ENCODE results near the gene BHMT2. TPM values are rescaled to one million over a fixed set of nuclear protein-coding genes. Genes with fewer than 3 reads are reported as not detected.

Gene BHMT2
- total and polyA plus RNA-seq, 3 experiments from 2014 or later = not detected

- ChIA-PET POLR2A (no interaction called here), CTCF (no interaction called here)
- no peak overlapping the region for H3K27ac Mint-ChIP-seq
- H3K4me3 ChIP-seq (ENCODE audit: low read length) = no peak overlapping the region
- no peaks in the 10 kb centered on the region for H3K9me3 ChIP-seq (ENCODE audit: low read length)
- H3K9me3 Mint-ChIP-seq = no peaks in the 10 kb centered on the region
- peaks cover 33 to 57% of the 10 kb centered on the region in 2 donors for H3K27me3 Mint-ChIP-seq
- no peaks in the 10 kb centered on the region for H3K36me3 ChIP-seq (ENCODE audit: insufficient read depth, low read length)
- H3K4me3 Mint-ChIP-seq = no peak overlapping the region
- DNase-seq = no peak
- H3K27ac ChIP-seq (ENCODE audit: low read depth, low read length) = no peak overlapping the region
- H3K4me1 Mint-ChIP-seq = peaks cover 0 to 3% (median 0%) of the 10 kb centered on the region in 3 donors
- H3K4me1 ChIP-seq (ENCODE audit: insufficient read depth, low read length) = no peaks in the 10 kb centered on the region
- peaks cover 5% of the 10 kb centered on the region for H3K27me3 ChIP-seq (ENCODE audit: insufficient read depth, low read length, poor library complexity, severe bottlenecking)
- no peaks in the 10 kb centered on the region for H3K36me3 Mint-ChIP-seq
Observed at GRCh38 chr5:79111960-79112702, 42.6 kb downstream of the BHMT2 start.

- CTCF ChIA-PET = no interaction called here
- Mint-ChIP-seq H3K9me3 (no peaks in the 10 kb centered on the region), H3K4me1 (peaks cover 0 to 3% (median 0%) of the 10 kb centered on the region in 3 donors), H3K27ac (no peak overlapping the region), H3K4me3 (no peak overlapping the region), H3K36me3 (no peaks in the 10 kb centered on the region), H3K27me3 (peaks cover 30 to 57% of the 10 kb centered on the region in 2 donors)
- Histone ChIP-seq H3K4me3 (ENCODE audit: low read length) (no peak overlapping the region), H3K9me3 (ENCODE audit: low read length) (no peaks in the 10 kb centered on the region), H3K27me3 (ENCODE audit: insufficient read depth, low read length, poor library complexity, severe bottlenecking) (peaks cover 5% of the 10 kb centered on the region), H3K36me3 (ENCODE audit: insufficient read depth, low read length) (no peaks in the 10 kb centered on the region), H3K4me1 (ENCODE audit: insufficient read depth, low read length) (no peaks in the 10 kb centered on the region), H3K27ac (ENCODE audit: low read depth, low read length) (no peak overlapping the region)
- POLR2A ChIA-PET = no interaction called here
- no peak for DNase-seq
Observed at GRCh38 chr5:79112703-79113058, 43.1 kb downstream of the BHMT2 start.

GRCh38 chr5:79119486-79119885 lies 49.9 kb downstream of the BHMT2 start:
- no peaks in the 10 kb centered on the region for H3K4me1 ChIP-seq (ENCODE audit: insufficient read depth, low read length)
- no peak for DNase-seq
- POLR2A ChIA-PET = no interaction called here
- H3K27me3 Mint-ChIP-seq = peaks cover 2 to 20% of the 10 kb centered on the region in 2 donors
- no peaks in the 10 kb centered on the region for H3K36me3 Mint-ChIP-seq
- H3K27ac ChIP-seq (ENCODE audit: low read depth, low read length) = no peak overlapping the region
- H3K9me3 Mint-ChIP-seq = no peaks in the 10 kb centered on the region
- no peak overlapping the region for H3K27ac Mint-ChIP-seq
- CTCF ChIA-PET = interaction anchor here (3.6 kb wide), 1 partner anchor 14 kb away, joined by 17 read pairs; no protein-coding TSS in a partner anchor
- no peaks in the 10 kb centered on the region for H3K9me3 ChIP-seq (ENCODE audit: low read length)
- no peak overlapping the region for H3K4me3 Mint-ChIP-seq
- no peak overlapping the region for H3K4me3 ChIP-seq (ENCODE audit: low read length)
- no peaks in the 10 kb centered on the region for H3K4me1 Mint-ChIP-seq
- H3K36me3 ChIP-seq (ENCODE audit: insufficient read depth, low read length) = no peaks in the 10 kb centered on the region
- H3K27me3 ChIP-seq (ENCODE audit: insufficient read depth, low read length, poor library complexity, severe bottlenecking) = peaks cover 5% of the 10 kb centered on the region

- CTCF ChIA-PET = interaction anchor here (3.6 kb wide), 1 partner anchor 14 kb away, joined by 17 read pairs; no protein-coding TSS in a partner anchor
- no peaks in the 10 kb centered on the region for H3K36me3 Mint-ChIP-seq
Observed at GRCh38 chr5:79120221-79120620, 50.7 kb downstream of the BHMT2 start.

GRCh38 chr5:79122973-79123372 lies 53.4 kb downstream of the BHMT2 start:
- no peaks in the 10 kb centered on the region for H3K36me3 Mint-ChIP-seq
- DNase-seq = no peak
- no peaks in the 10 kb centered on the region for H3K9me3 Mint-ChIP-seq
- Histone ChIP-seq H3K27ac (ENCODE audit: low read depth, low read length) (no peak overlapping the region), H3K27me3 (ENCODE audit: insufficient read depth, low read length, poor library complexity, severe bottlenecking) (peaks cover 5% of the 10 kb centered on the region), H3K36me3 (ENCODE audit: insufficient read depth, low read length) (no peaks in the 10 kb centered on the region), H3K9me3 (ENCODE audit: low read length) (no peaks in the 10 kb centered on the region), H3K4me1 (ENCODE audit: insufficient read depth, low read length) (no peaks in the 10 kb centered on the region), H3K4me3 (ENCODE audit: low read length) (no peak overlapping the region)
- no peaks in the 10 kb centered on the region for H3K4me1 Mint-ChIP-seq
- ChIA-PET POLR2A (no interaction called here), CTCF (interaction anchor here (1.1 kb wide), 1 partner anchor 11 kb away, joined by 4 read pairs; no protein-coding TSS in a partner anchor)
- H3K4me3 Mint-ChIP-seq = no peak overlapping the region
- peaks cover 0 to 13% of the 10 kb centered on the region in 2 donors for H3K27me3 Mint-ChIP-seq
- H3K27ac Mint-ChIP-seq = no peak overlapping the region

More at GRCh38 chr5:79120221-79120620, 50.7 kb downstream of the BHMT2 start:
- Histone ChIP-seq H3K4me3 (ENCODE audit: low read length) (no peak overlapping the region), H3K27ac (ENCODE audit: low read depth, low read length) (no peak overlapping the region), H3K4me1 (ENCODE audit: insufficient read depth, low read length) (no peaks in the 10 kb centered on the region), H3K36me3 (ENCODE audit: insufficient read depth, low read length) (no peaks in the 10 kb centered on the region), H3K27me3 (ENCODE audit: insufficient read depth, low read length, poor library complexity, severe bottlenecking) (peaks cover 5% of the 10 kb centered on the region), H3K9me3 (ENCODE audit: low read length) (no peaks in the 10 kb centered on the region)
- Mint-ChIP-seq H3K4me3 (no peak overlapping the region), H3K9me3 (no peaks in the 10 kb centered on the region), H3K27me3 (peaks cover 2 to 16% of the 10 kb centered on the region in 2 donors), H3K27ac (no peak overlapping the region), H3K4me1 (no peaks in the 10 kb centered on the region)
- POLR2A ChIA-PET = no interaction called here
- DNase-seq = no peak

GRCh38 chr5:79124607-79125006 lies 55.0 kb downstream of the BHMT2 start:
- Mint-ChIP-seq H3K36me3 (no peaks in the 10 kb centered on the region), H3K27ac (no peak overlapping the region), H3K4me3 (no peak overlapping the region), H3K4me1 (no peaks in the 10 kb centered on the region), H3K27me3 (peaks cover 0 to 4% of the 10 kb centered on the region in 2 donors), H3K9me3 (no peaks in the 10 kb centered on the region)
- H3K36me3 ChIP-seq (ENCODE audit: insufficient read depth, low read length) = no peaks in the 10 kb centered on the region
- no peak for DNase-seq
- H3K9me3 ChIP-seq (ENCODE audit: low read length) = no peaks in the 10 kb centered on the region
- ChIA-PET CTCF (interaction anchor here (0.7 to 1.5 kb wide), 3 partner anchors 8 to 18 kb away, joined by 3 to 4 read pairs (median 3); no protein-coding TSS in a partner anchor), POLR2A (no interaction called here)
- H3K4me3 ChIP-seq (ENCODE audit: low read length) = no peak overlapping the region
- H3K4me1 ChIP-seq (ENCODE audit: insufficient read depth, low read length) = no peaks in the 10 kb centered on the region
- H3K27ac ChIP-seq (ENCODE audit: low read depth, low read length) = no peak overlapping the region
- H3K27me3 ChIP-seq (ENCODE audit: insufficient read depth, low read length, poor library complexity, severe bottlenecking) = no peaks in the 10 kb centered on the region

GRCh38 chr5:79130781-79131180 lies 61.2 kb downstream of the BHMT2 start:
- ChIA-PET CTCF (no interaction called here), POLR2A (no interaction called here)
- H3K4me1 ChIP-seq (ENCODE audit: insufficient read depth, low read length) = peaks cover 9% of the 10 kb centered on the region
- H3K27ac Mint-ChIP-seq = no peak overlapping the region
- no peak overlapping the region for H3K4me3 Mint-ChIP-seq
- DNase-seq = no peak
- no peak overlapping the region for H3K4me3 ChIP-seq (ENCODE audit: low read length)
- peaks cover 8 to 11% (median 9%) of the 10 kb centered on the region in 3 donors for H3K4me1 Mint-ChIP-seq
- H3K36me3 ChIP-seq (ENCODE audit: insufficient read depth, low read length) = no peaks in the 10 kb centered on the region
- H3K9me3 Mint-ChIP-seq = no peaks in the 10 kb centered on the region
- H3K27ac ChIP-seq (ENCODE audit: low read depth, low read length) = no peak overlapping the region
- H3K9me3 ChIP-seq (ENCODE audit: low read length) = no peaks in the 10 kb centered on the region
- H3K27me3 ChIP-seq (ENCODE audit: insufficient read depth, low read length, poor library complexity, severe bottlenecking) = no peaks in the 10 kb centered on the region
- no peaks in the 10 kb centered on the region for H3K36me3 Mint-ChIP-seq
- peaks cover 5 to 8% of the 10 kb centered on the region in 2 donors for H3K27me3 Mint-ChIP-seq

- Mint-ChIP-seq H3K36me3 (no peaks in the 10 kb centered on the region), H3K9me3 (no peaks in the 10 kb centered on the region), H3K4me1 (peaks cover 8 to 11% (median 9%) of the 10 kb centered on the region in 3 donors), H3K27ac (peak overlapping the region in 1 of 8 donors; percentile 25), H3K4me3 (peak overlapping the region; percentile 35 to 79 (median 65)), H3K27me3 (peaks cover 5 to 8% of the 10 kb centered on the region in 2 donors)
- peak in 2 of 5 donors; percentile 17 to 26 for DNase-seq
- Histone ChIP-seq H3K27ac (ENCODE audit: low read depth, low read length) (no peak overlapping the region), H3K27me3 (ENCODE audit: insufficient read depth, low read length, poor library complexity, severe bottlenecking) (no peaks in the 10 kb centered on the region), H3K36me3 (ENCODE audit: insufficient read depth, low read length) (no peaks in the 10 kb centered on the region), H3K4me1 (ENCODE audit: insufficient read depth, low read length) (peaks cover 9% of the 10 kb centered on the region), H3K4me3 (ENCODE audit: low read length) (peak overlapping the region; percentile 15), H3K9me3 (ENCODE audit: low read length) (no peaks in the 10 kb centered on the region)
- POLR2A ChIA-PET = interaction anchor here (1.0 kb wide), 1 partner anchor 149 kb away, joined by 5 read pairs; the partner anchor contains the start of gene ARSB
- CTCF ChIA-PET = interaction anchor here (0.5 to 3.0 kb wide), 25 partner anchors 8 to 1503 kb away, joined by 3 to 20 read pairs (median 4); partner anchors contain the start of genes AP3B1 and ARSB
Observed at GRCh38 chr5:79133121-79133656, 63.6 kb downstream of the BHMT2 start.
